GM19193 (cell line): Measurements from ENCODE around the gene PGS1.

Source experiments
- POLR2A ChIP-seq: IDR thresholded peaks from 4 replicates; pipeline ENCODE4 v1.6.1; 2011; ENCODE audit not compliant: insufficient read depth, insufficient read length; ENCODE audit errors: extremely low read depth

Gene PGS1

GRCh38 chr17:78442648-78443218, 64.3 kb downstream of the PGS1 start:
- no peak for TF ChIP-seq POLR2A

- no peak for TF ChIP-seq POLR2A
Observed at GRCh38 chr17:78444392-78444791, 65.9 kb downstream of the PGS1 start.

- TF ChIP-seq POLR2A, result no peak
Observed at GRCh38 chr17:78446833-78447232, 68.4 kb downstream of the PGS1 start.

- no peak for TF ChIP-seq POLR2A
Observed at GRCh38 chr17:78448356-78448993, 70.0 kb downstream of the PGS1 start.

GRCh38 chr17:78449983-78450595, 71.6 kb downstream of the PGS1 start:
- TF ChIP-seq POLR2A, result no peak

- no peak for TF ChIP-seq POLR2A
Observed at GRCh38 chr17:78450696-78451345, 72.4 kb downstream of the PGS1 start.

GRCh38 chr17:78451753-78452152, 73.3 kb downstream of the PGS1 start:
- TF ChIP-seq POLR2A, result no peak

- TF ChIP-seq POLR2A, result no peak
Observed at GRCh38 chr17:78454346-78454745, 75.9 kb downstream of the PGS1 start.

GRCh38 chr17:78458091-78458490, 79.6 kb downstream of the PGS1 start:
- no peak for TF ChIP-seq POLR2A

- no peak for TF ChIP-seq POLR2A
Observed at GRCh38 chr17:78458736-78459335, 80.4 kb downstream of the PGS1 start.

- TF ChIP-seq POLR2A, result no peak
Observed at GRCh38 chr17:78459696-78460095, 81.2 kb downstream of the PGS1 start.

GRCh38 chr17:78460176-78460675, 81.8 kb downstream of the PGS1 start:
- TF ChIP-seq POLR2A, result no peak

- no peak for TF ChIP-seq POLR2A
Observed at GRCh38 chr17:78460951-78461798, 82.7 kb downstream of the PGS1 start.

- TF ChIP-seq POLR2A, result no peak
Observed at GRCh38 chr17:78461799-78462053, 83.3 kb downstream of the PGS1 start.

GRCh38 chr17:78462148-78462547, 83.7 kb downstream of the PGS1 start:
- TF ChIP-seq POLR2A, result no peak
